WERI-Rb-1 (cell line): Measurements from ENCODE around the gene OR51G1.

ENCODE experiments used
- DNase-seq: peaks from one replicate; pipeline ENCODE4 v3.0.0-alpha.2; 2020
- H3K27ac ChIP-seq: fragments of 250-450 bp; sonication (Bioruptor Pico); 2 replicates; pipeline ENCODE4 v1.5.1; 2020; ENCODE audit warnings: mild to moderate bottlenecking, moderate library complexity
- H3K27me3 ChIP-seq: fragments of 250-450 bp; sonication (Bioruptor Pico); 2 replicates; pipeline ENCODE4 v1.5.1; 2021; ENCODE audit warnings: mild to moderate bottlenecking, low read depth, moderate library complexity; ENCODE audit not compliant: insufficient read depth, severe bottlenecking
- H3K36me3 ChIP-seq: fragments of 250-450 bp; sonication (Bioruptor Pico); 2 replicates; pipeline ENCODE4 v1.5.1; 2020; ENCODE audit warnings: mild to moderate bottlenecking, moderate library complexity
- H3K4me3 ChIP-seq: 2 replicates; pipeline ENCODE4 v1.5.1; 2011; ENCODE audit warnings: low read depth, mild to moderate bottlenecking, control low read depth, low read length
- H3K9me3 ChIP-seq: fragments of 250-450 bp; sonication (Bioruptor Pico); 2 replicates; pipeline ENCODE4 v1.5.1; 2021; ENCODE audit warnings: mild to moderate bottlenecking, moderate library complexity; ENCODE audit not compliant: severe bottlenecking
- CTCF ChIP-seq: IDR thresholded peaks from 2 replicates; pipeline ENCODE4 v1.5.1; 2011; ENCODE audit warnings: low read depth, mild to moderate bottlenecking, control low read depth, inconsistent platforms, low read length

Gene OR51G1

DNA sequence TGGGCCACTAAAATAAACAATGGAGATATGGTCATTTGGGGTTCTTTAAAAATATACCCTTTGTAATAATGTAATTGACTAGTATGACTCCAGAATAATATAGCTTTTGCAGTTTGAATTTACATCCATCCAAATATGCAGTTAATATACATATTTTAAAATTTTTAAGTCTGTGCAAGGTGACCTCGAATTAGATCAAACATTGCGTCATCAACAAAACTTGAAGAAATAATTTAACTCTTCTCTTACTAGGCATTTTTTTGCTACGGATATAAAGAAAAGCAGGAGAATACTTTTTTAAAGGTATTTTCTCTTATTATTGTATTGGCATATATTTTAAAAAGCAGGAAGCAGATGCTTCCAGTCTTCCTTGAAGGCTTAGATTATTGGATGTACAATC lies 12.6 kb upstream of the OR51G1 start:
- Histone ChIP-seq H3K9me3 (no peaks in the 10 kb centered on the region), H3K27me3 (peaks cover 38% of the 10 kb centered on the region), H3K27ac (no peak overlapping the region), H3K36me3 (no peaks in the 10 kb centered on the region), H3K4me3 (no peak overlapping the region)
- DNase-seq: no peak
- no peak for TF ChIP-seq CTCF

DNA sequence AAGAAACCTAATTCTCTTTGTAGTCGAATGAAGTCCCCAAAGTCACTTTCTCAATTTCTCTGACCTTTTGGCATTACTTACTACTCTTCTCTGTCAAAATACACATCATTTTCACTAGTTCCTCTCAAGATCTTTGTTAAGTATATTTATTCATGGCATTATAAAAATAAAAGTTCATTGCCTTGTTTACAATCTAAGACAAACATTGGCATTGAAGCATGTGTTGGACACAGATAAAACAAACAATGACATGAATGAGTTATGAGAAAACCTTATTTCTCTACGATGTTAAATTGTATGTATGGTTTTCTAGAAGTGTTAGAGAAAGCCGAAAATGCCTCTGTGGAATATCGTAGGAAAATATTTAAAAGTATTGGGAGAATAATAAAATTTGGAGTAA lies 8.6 kb upstream of the OR51G1 start:
- no peak for DNase-seq
- no peak overlapping the region for H3K27ac ChIP-seq
- TF ChIP-seq CTCF: no peak
- H3K9me3 ChIP-seq: no peaks in the 10 kb centered on the region
- H3K4me3 ChIP-seq: no peak overlapping the region
- peaks cover 35% of the 10 kb centered on the region for H3K27me3 ChIP-seq
- H3K36me3 ChIP-seq: no peaks in the 10 kb centered on the region

DNA sequence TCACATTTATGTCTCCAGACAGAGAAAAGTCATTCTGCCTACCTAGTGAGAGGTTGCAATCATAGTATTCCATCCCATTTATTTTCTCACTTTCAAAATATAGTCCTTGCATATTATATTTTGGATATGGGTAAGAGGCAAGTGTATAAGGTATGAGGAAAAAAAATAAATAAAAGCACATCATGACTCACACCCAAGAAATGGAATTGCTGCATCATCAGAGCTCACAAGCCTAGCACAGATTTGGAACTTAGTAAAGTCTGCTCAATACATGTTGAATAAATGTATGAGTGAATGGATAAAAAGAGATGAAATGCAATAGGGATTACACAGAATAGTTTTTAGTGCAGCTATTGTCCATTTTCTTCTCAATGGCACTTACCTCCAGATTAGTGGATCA lies 2.5 kb upstream of the OR51G1 start:
- DNase-seq: no peak
- Histone ChIP-seq H3K36me3 (no peaks in the 10 kb centered on the region), H3K27ac (no peak overlapping the region), H3K9me3 (no peaks in the 10 kb centered on the region), H3K4me3 (no peak overlapping the region), H3K27me3 (peaks cover 43% of the 10 kb centered on the region)
- TF ChIP-seq CTCF: no peak

GRCh38 chr11:4922304-4922703 lies 1.8 kb downstream of the OR51G1 start:
- no peak for TF ChIP-seq CTCF
- H3K27ac ChIP-seq: no peak overlapping the region
- H3K36me3 ChIP-seq: no peaks in the 10 kb centered on the region
- no peaks in the 10 kb centered on the region for H3K9me3 ChIP-seq
- H3K4me3 ChIP-seq: no peak overlapping the region
- no peak for DNase-seq
- peaks cover 46% of the 10 kb centered on the region for H3K27me3 ChIP-seq

DNA sequence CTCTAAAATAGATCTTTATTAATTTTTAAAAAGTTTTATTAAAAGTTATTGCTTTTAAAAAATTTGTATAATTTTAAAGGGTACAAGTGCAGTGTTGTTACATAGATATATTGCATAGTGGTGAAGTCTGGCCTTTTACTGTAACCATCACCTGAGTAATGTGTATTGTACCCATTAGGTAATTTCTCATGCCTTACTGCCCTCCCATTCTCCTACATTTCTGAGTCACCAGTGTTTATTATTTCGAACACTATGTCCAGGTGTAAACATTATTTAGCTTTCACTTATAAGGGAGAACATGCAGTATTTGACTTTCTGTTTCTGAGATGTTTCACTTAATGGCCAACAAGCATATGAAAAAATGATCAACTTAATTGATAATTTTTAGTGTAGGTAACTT lies 2.3 kb downstream of the OR51G1 start:
- H3K27ac ChIP-seq: no peak overlapping the region
- H3K36me3 ChIP-seq: no peaks in the 10 kb centered on the region

More for the DNA sequence above, 2.3 kb downstream of the OR51G1 start:
- no peak overlapping the region for H3K4me3 ChIP-seq
- H3K27me3 ChIP-seq: peaks cover 47% of the 10 kb centered on the region
- TF ChIP-seq CTCF: no peak
- no peaks in the 10 kb centered on the region for H3K9me3 ChIP-seq
- no peak for DNase-seq
